Neural crest cell (in vitro differentiated cells): Measurements from ENCODE around the gene HSBP1L1. TPM values are rescaled to one million over a fixed set of nuclear protein-coding genes. Genes with fewer than 3 reads are reported as not detected.
A peak's percentile ranks its signal among the peaks of the same experiment; 100 is the strongest.

Source experiments
- DNase-seq: peaks from one replicate; pipeline ENCODE4 v3.0.0; 2021; ENCODE audit warnings: low read depth, mixed read lengths, low spot score
- H3K27ac Mint-ChIP-seq: one replicate; pipeline ENCODE4 v1.8.0; 2021; ENCODE audit warnings: mild to moderate bottlenecking, mixed read lengths; ENCODE audit not compliant: unreplicated experiment
- H3K27me3 Mint-ChIP-seq: 2 replicates; pipeline ENCODE4 v1.8.0; 2021; ENCODE audit warnings: low read depth, mild to moderate bottlenecking, mixed read lengths
- H3K36me3 Mint-ChIP-seq: 2 replicates; pipeline ENCODE4 v1.8.0; 2021; ENCODE audit warnings: low read depth, mild to moderate bottlenecking, mixed read lengths
- H3K4me1 Mint-ChIP-seq: 2 replicates; pipeline ENCODE4 v1.8.0; 2021; ENCODE audit warnings: mixed read lengths
- H3K4me3 Mint-ChIP-seq: one replicate; pipeline ENCODE4 v1.8.0; 2021; ENCODE audit warnings: mild to moderate bottlenecking, mixed read lengths
- H3K9me3 Mint-ChIP-seq: 2 replicates; pipeline ENCODE4 v1.8.0; 2021; ENCODE audit warnings: mixed read lengths
- total RNA-seq: library from RNA; stranded (reverse); gene quantifications from 2 replicates; pipeline ENCODE4 v1.2.1, GENCODE V29; 2021
- TF ChIP-seq, protein P1 (sequence below): fragments of 200-600 bp; sonication (generic); conservative IDR thresholded peaks from 2 replicates; pipeline ENCODE4 v1.5.0; 2021; ENCODE audit warnings: antibody characterized with exemption, mild to moderate bottlenecking

The HSBP1L1 gene
- total RNA-seq, 1 donor from 2014 or later = 0.58 TPM

DNA sequence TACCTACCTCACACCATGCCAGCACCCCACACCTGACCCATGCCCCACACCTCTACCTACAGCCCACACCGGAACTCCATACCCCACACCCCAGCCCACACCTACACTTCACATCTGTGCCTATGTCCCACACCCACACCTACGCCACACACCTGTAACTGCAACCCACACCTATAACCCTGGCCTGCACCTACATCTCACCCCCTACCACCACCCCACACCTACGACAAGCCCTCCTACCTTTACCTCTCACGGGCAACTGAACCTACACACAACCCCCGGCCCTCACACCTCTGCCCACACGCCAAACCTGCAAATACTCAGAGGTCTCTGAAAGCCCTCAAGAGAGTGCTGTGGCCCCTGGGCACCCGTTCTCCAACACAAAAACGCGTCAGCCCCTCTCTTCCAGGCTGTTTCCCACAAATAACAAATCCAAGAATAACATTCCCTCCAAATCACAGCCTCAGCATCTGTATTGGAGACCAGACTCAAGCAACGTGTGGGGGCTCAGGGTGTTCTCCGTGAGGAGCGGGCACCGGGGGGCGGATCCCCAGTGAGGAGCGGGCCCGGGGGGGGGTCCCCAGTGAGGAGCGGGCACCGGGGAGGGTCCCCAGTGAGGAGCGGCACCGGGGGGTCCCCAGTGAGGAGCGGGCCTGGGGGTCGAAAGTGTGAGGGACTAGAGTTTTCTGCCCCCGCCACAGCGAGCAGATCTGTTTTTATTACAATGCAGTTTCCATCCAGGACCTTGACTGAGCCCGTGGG is 46.4 kb upstream of the HSBP1L1 start:
- H3K4me1 Mint-ChIP-seq = peaks cover 4% of the 10 kb centered on the region
- H3K27ac Mint-ChIP-seq = no peak overlapping the region
- TF ChIP-seq, protein P1, sequence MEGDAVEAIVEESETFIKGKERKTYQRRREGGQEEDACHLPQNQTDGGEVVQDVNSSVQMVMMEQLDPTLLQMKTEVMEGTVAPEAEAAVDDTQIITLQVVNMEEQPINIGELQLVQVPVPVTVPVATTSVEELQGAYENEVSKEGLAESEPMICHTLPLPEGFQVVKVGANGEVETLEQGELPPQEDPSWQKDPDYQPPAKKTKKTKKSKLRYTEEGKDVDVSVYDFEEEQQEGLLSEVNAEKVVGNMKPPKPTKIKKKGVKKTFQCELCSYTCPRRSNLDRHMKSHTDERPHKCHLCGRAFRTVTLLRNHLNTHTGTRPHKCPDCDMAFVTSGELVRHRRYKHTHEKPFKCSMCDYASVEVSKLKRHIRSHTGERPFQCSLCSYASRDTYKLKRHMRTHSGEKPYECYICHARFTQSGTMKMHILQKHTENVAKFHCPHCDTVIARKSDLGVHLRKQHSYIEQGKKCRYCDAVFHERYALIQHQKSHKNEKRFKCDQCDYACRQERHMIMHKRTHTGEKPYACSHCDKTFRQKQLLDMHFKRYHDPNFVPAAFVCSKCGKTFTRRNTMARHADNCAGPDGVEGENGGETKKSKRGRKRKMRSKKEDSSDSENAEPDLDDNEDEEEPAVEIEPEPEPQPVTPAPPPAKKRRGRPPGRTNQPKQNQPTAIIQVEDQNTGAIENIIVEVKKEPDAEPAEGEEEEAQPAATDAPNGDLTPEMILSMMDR = no peak
- H3K27me3 Mint-ChIP-seq = no peaks in the 10 kb centered on the region
- no peak overlapping the region for H3K4me3 Mint-ChIP-seq
- DNase-seq = no peak
- H3K9me3 Mint-ChIP-seq = no peaks in the 10 kb centered on the region
- peaks cover 25% of the 10 kb centered on the region for H3K36me3 Mint-ChIP-seq

GRCh38 chr18:79918615-79919011 is 45.8 kb upstream of the HSBP1L1 start:
- no peak overlapping the region for H3K27ac Mint-ChIP-seq
- no peaks in the 10 kb centered on the region for H3K4me1 Mint-ChIP-seq
- TF ChIP-seq, protein P1 = no peak
- H3K9me3 Mint-ChIP-seq = no peaks in the 10 kb centered on the region
- H3K27me3 Mint-ChIP-seq = no peaks in the 10 kb centered on the region
- peaks cover 23% of the 10 kb centered on the region for H3K36me3 Mint-ChIP-seq
- no peak overlapping the region for H3K4me3 Mint-ChIP-seq
- no peak for DNase-seq

GRCh38 chr18:79919089-79919488 is 45.4 kb upstream of the HSBP1L1 start:
- Mint-ChIP-seq H3K4me3 (no peak overlapping the region), H3K9me3 (no peaks in the 10 kb centered on the region), H3K27me3 (no peaks in the 10 kb centered on the region), H3K36me3 (peaks cover 24% of the 10 kb centered on the region), H3K27ac (peak overlapping the region; percentile 35), H3K4me1 (no peaks in the 10 kb centered on the region)
- TF ChIP-seq, protein P1 = no peak
- no peak for DNase-seq

DNA sequence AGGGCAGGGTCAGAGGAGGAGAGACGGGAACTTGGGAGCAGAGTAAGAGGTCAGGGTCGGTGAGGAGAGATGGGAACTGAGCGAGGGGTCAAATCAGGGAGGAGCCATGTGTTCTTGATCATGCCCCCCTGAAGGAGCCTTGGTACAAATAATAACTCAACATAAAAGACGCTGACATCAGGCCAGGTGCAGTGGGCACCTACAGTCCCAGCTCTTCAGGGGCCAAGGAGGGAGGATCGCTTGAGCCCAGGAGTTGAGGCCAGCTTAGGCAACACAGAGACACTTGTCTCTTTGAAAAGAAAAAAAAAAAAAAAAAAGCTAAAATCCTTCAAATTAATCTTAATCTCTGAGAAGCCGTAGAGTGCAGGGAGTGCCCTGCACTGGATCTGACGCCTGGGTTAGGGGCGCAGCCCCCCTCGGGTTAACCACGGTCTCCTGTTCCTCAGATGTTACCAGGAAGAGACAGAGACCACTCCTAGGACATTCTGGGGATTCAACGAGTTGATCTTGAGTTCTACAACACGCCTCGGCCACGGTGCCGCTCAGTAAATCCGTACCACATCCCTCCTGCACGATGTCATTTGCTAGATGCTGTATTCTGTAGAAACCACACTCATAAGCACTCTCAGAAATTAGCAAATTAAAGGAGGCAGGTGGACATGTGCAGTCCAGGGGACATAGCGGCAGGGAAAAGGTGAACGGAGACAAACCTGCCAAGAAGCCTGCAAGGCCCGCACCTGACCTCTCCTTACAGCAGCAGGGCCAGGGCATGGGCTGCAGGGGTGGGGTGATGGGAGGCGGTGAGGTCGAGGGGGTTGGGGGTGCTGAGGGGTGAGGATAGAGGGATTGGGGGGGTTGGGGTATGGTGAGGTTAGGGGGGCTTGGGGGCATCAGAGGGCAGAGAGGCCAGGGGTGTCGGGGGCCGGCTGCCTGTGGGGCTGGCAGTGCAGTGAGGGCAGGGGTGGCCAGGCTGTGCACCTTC is 42.2 kb upstream of the HSBP1L1 start:
- H3K27ac Mint-ChIP-seq = no peak overlapping the region
- H3K4me3 Mint-ChIP-seq = no peak overlapping the region
- TF ChIP-seq, protein P1 = no peak
- no peaks in the 10 kb centered on the region for H3K9me3 Mint-ChIP-seq
- H3K27me3 Mint-ChIP-seq = no peaks in the 10 kb centered on the region
- no peaks in the 10 kb centered on the region for H3K4me1 Mint-ChIP-seq
- peaks cover 20% of the 10 kb centered on the region for H3K36me3 Mint-ChIP-seq
- DNase-seq = no peak

DNA sequence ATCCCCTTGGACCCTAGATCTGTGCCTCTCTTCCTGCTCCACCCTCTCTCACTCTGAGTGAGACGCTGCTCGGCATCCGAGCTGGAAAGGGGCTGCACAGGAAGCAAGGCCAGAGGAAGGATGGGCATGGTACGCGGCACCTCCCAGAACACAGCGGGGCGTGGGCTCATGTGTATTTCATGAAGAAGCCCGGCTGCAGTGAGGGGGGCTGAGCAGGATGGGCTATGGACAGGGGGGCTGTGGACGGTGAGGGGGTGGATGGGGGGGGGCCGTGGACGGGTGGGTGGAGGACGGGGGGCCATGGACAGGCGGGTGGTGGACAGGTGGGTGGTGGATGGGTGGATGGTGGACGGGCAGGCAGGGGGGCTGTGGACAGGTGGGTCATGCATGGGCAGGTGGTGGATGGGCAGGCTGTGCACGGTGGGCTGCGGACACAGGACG is 41.5 kb upstream of the HSBP1L1 start:
- H3K4me1 Mint-ChIP-seq = no peaks in the 10 kb centered on the region
- peaks cover 20% of the 10 kb centered on the region for H3K36me3 Mint-ChIP-seq
- no peaks in the 10 kb centered on the region for H3K9me3 Mint-ChIP-seq
- H3K4me3 Mint-ChIP-seq = no peak overlapping the region
- no peak for DNase-seq
- H3K27me3 Mint-ChIP-seq = no peaks in the 10 kb centered on the region
- no peak overlapping the region for H3K27ac Mint-ChIP-seq
- TF ChIP-seq, protein P1 = no peak
